Stimulated activated CD4-positive, alpha-beta T cell treated with anti-CD3 and anti-CD28 coated beads, TNF-alpha, amount 100 ng/mL, for 1 hour (primary cell): ENCODE measurements around the gene ELF4.
"Not testable (repeated sequence)": the region's sequence is repeated elsewhere in the genome, so short reads cannot be mapped to it uniquely, and the experiment has no call there.

Source experiments
- DNase-seq, 3 donors: peaks; one replicate each; pipeline ENCODE4 v3.0.0-alpha.2; 2020; ENCODE audit warnings: low read depth in 3 of 3, low spot score in 1 of 3

Gene ELF4

GRCh38 chrX:130115119-130115885, 5.0 kb upstream of the ELF4 start:
- DNase-seq, result not testable (repeated sequence)

GRCh38 chrX:130114141-130114588, 3.9 kb upstream of the ELF4 start:
- no peak for DNase-seq

GRCh38 chrX:130111220-130112154, 1.2 kb upstream of the ELF4 start:
- no peak for DNase-seq

- no peak for DNase-seq
Observed at GRCh38 chrX:130109429-130110378, 593 bp downstream of the ELF4 start.

- DNase-seq, result no peak
Observed at GRCh38 chrX:130108647-130109428, 1.5 kb downstream of the ELF4 start.

GRCh38 chrX:130106071-130106470, 4.2 kb downstream of the ELF4 start:
- no peak for DNase-seq

GRCh38 chrX:130105244-130105643, 5.1 kb downstream of the ELF4 start:
- no peak for DNase-seq

GRCh38 chrX:130103605-130104004, 6.7 kb downstream of the ELF4 start:
- DNase-seq, result no peak

- no peak for DNase-seq
Observed at GRCh38 chrX:130100180-130100579, 10.1 kb downstream of the ELF4 start.

- no peak for DNase-seq
Observed at GRCh38 chrX:130098210-130098552, 12.1 kb downstream of the ELF4 start.

GRCh38 chrX:130097507-130098209, 12.6 kb downstream of the ELF4 start:
- DNase-seq, result no peak

GRCh38 chrX:130095249-130096030, 14.9 kb downstream of the ELF4 start:
- no peak for DNase-seq

- DNase-seq, result no peak
Observed at GRCh38 chrX:130094696-130095095, 15.6 kb downstream of the ELF4 start.

- DNase-seq, result no peak
Observed at GRCh38 chrX:130093271-130093670, 17.0 kb downstream of the ELF4 start.

GRCh38 chrX:130091980-130092522, 18.2 kb downstream of the ELF4 start:
- peak; percentile 47 to 77 (median 70) for DNase-seq

GRCh38 chrX:130090364-130090763, 19.9 kb downstream of the ELF4 start:
- no peak for DNase-seq

GRCh38 chrX:130086447-130087206, 23.7 kb downstream of the ELF4 start:
- peak in 1 of 3 donors; percentile 27 for DNase-seq
